Testis (tissue), 3 donors: ENCODE results near the gene ANKRD31. TPM values are rescaled to one million over a fixed set of nuclear protein-coding genes. Genes with fewer than 3 reads are reported as not detected.
"Not testable (repeated sequence)": the region's sequence is repeated elsewhere in the genome, so short reads cannot be mapped to it uniquely, and the experiment has no call there.

Source experiments
- DNase-seq: peaks from one replicate; pipeline ENCODE4 v3.0.0-alpha.2; 2019
- H3K27ac ChIP-seq, 2 donors: fragments of 200-600 bp; sonication (generic); one replicate each; pipeline ENCODE4 v1.5.1; 2019
- H3K27me3 ChIP-seq: fragments of 200-600 bp; sonication (generic); one replicate; pipeline ENCODE4 v1.5.1; 2019
- H3K36me3 ChIP-seq: fragments of 200-600 bp; sonication (generic); one replicate; pipeline ENCODE4 v1.5.1; 2017; ENCODE audit warnings: low read depth; ENCODE audit errors: missing control alignments
- H3K4me1 ChIP-seq: fragments of 200-600 bp; sonication (generic); one replicate; pipeline ENCODE4 v1.5.1; 2019
- H3K4me3 ChIP-seq, 2 donors: fragments of 200-600 bp; sonication (generic); one replicate each; pipeline ENCODE4 v1.5.1; 2017 to 2019
- H3K9me3 ChIP-seq: fragments of 200-600 bp; sonication (generic); one replicate; pipeline ENCODE4 v1.5.1; 2017
- CTCF ChIP-seq, 3 experiments: fragments of 450-650 bp in 2 of 3; fragments of 200-600 bp in 1 of 3; sonication (generic) in 1 of 3; IDR thresholded peaks; one replicate each; pipeline ENCODE4 v1.5.1; 2016 to 2019; ENCODE audit warnings: antibody characterized with exemption in 3 of 3, mild to moderate bottlenecking in 2 of 3, moderate library complexity in 1 of 3
- POLR2A ChIP-seq: fragments of 450-650 bp; IDR thresholded peaks from one replicate; pipeline ENCODE4 v1.6.1; 2017; ENCODE audit warnings: antibody characterized with exemption, mild to moderate bottlenecking, moderate library complexity
- WGBS, 2 donors: methylation state at CpG; one replicate each; pipeline ENCODE4 v1.1.5; 2018; 5-methylcytosine and 5-hydroxymethylcytosine counted together
- intact Hi-C: fragments of 100-400 bp; cut with DNase I; formaldehyde crosslinking; loops from one replicate; pipeline ENCODE4 v1.15.1; 2023; ENCODE audit warnings: low total_unique reads
- polyA plus RNA-seq: library from polyadenylated mRNA; stranded (reverse); fragments of 350-450 nt; fragmentation: Illumina TruSeq; extraction: RNeasy Lipid Tissue Mini Kit (QIAGEN cat#74804); gene quantifications from one replicate; pipeline ENCODE4 v1.2.3, GENCODE V29; 2014; ENCODE audit warnings: low read depth, low replicate concordance; ENCODE audit not compliant: insufficient read depth
- total RNA-seq, 2 donors: library from RNA; depleted of rRNA; stranded (reverse); fragments of >200 nt; gene quantifications; one replicate each; pipeline ENCODE4 v1.2.3, GENCODE V29; 2016

The ANKRD31 gene
- total and polyA plus RNA-seq, 3 donors from 2014 or later, result 3.7 to 16.9 (median 10.3) TPM

- H3K4me1 ChIP-seq, result no peaks in the 10 kb centered on the region
- H3K4me3 ChIP-seq, result no peak overlapping the region
- intact Hi-C loops, result no loop called here
These were observed 42.6 kb upstream of the ANKRD31 start for GRCh38 chr5:75279321-75279720.

GRCh38 chr5:75277463-75277862 lies 40.8 kb upstream of the ANKRD31 start:
- no peaks in the 10 kb centered on the region for H3K9me3 ChIP-seq
- H3K27me3 ChIP-seq, result no peaks in the 10 kb centered on the region
- H3K27ac ChIP-seq, result no peak overlapping the region
- no peaks in the 10 kb centered on the region for H3K4me1 ChIP-seq
- H3K36me3 ChIP-seq, result no peaks in the 10 kb centered on the region
- no peak for DNase-seq
- 87 to 91% methylated on average over 4 of the region's 4 CpGs for WGBS, 2 donors
- intact Hi-C loops, result no loop called here
- TF ChIP-seq POLR2A, result no peak
- no peak for TF ChIP-seq CTCF (IDR thresholded peaks at IDR 0.05)
- H3K4me3 ChIP-seq, result no peak overlapping the region

More at GRCh38 chr5:75279321-75279720, 42.6 kb upstream of the ANKRD31 start:
- DNase-seq, result no peak
- WGBS, 2 donors, result 84 to 93% methylated on average over 1 of the region's 1 CpG
- TF ChIP-seq CTCF (IDR thresholded peaks at IDR 0.05) (no peak), POLR2A (no peak)
- H3K27ac ChIP-seq, result no peak overlapping the region
- H3K27me3 ChIP-seq, result no peaks in the 10 kb centered on the region
- no peaks in the 10 kb centered on the region for H3K36me3 ChIP-seq
- H3K9me3 ChIP-seq, result no peaks in the 10 kb centered on the region

GRCh38 chr5:75275756-75276155 lies 39.1 kb upstream of the ANKRD31 start:
- DNase-seq, result no peak
- no peak overlapping the region for H3K27ac ChIP-seq
- H3K4me1 ChIP-seq, result no peaks in the 10 kb centered on the region
- no peaks in the 10 kb centered on the region for H3K36me3 ChIP-seq
- no peak overlapping the region for H3K4me3 ChIP-seq
- TF ChIP-seq POLR2A, result no peak
- no peak for TF ChIP-seq CTCF (IDR thresholded peaks at IDR 0.05)
- 70 to 84% methylated on average over 3 of the region's 3 CpGs for WGBS, 2 donors
- no peaks in the 10 kb centered on the region for H3K27me3 ChIP-seq
- H3K9me3 ChIP-seq, result no peaks in the 10 kb centered on the region
- intact Hi-C loops, result no loop called here

GRCh38 chr5:75275147-75275546 lies 38.5 kb upstream of the ANKRD31 start:
- TF ChIP-seq POLR2A, result no peak
- Histone ChIP-seq H3K27ac (no peak overlapping the region), H3K36me3 (no peaks in the 10 kb centered on the region), H3K4me3 (no peak overlapping the region), H3K27me3 (no peaks in the 10 kb centered on the region), H3K4me1 (no peaks in the 10 kb centered on the region), H3K9me3 (no peaks in the 10 kb centered on the region)
- no peak for DNase-seq
- intact Hi-C loops, result no loop called here
- WGBS, 2 donors, result 67 to 73% methylated on average over 1 of the region's 1 CpG

- TF ChIP-seq POLR2A (no peak), CTCF (IDR thresholded peaks at IDR 0.05) (no peak)
- Histone ChIP-seq H3K36me3 (no peaks in the 10 kb centered on the region), H3K27me3 (no peaks in the 10 kb centered on the region), H3K9me3 (no peaks in the 10 kb centered on the region), H3K4me3 (no peak overlapping the region), H3K27ac (no peak overlapping the region), H3K4me1 (no peaks in the 10 kb centered on the region)
- 73 to 88% methylated on average over 1 of the region's 1 CpG for WGBS, 2 donors
- intact Hi-C loops, result no loop called here
- DNase-seq, result no peak
These were observed 37.8 kb upstream of the ANKRD31 start for GRCh38 chr5:75274486-75274885.

GRCh38 chr5:75270605-75271004 lies 33.9 kb upstream of the ANKRD31 start:
- intact Hi-C loops, H3K27me3 ChIP-seq, DNase-seq, H3K27ac ChIP-seq, H3K4me3 ChIP-seq, H3K4me1 ChIP-seq, H3K36me3 ChIP-seq, H3K9me3 ChIP-seq: not testable (repeated sequence)
- 67% methylated on average over 12 of the region's 31 CpGs; no CpG with 5 or more reads in 1 of the 2 donors for WGBS, 2 donors
